Esophagus squamous epithelium (tissue), 5 donors: ENCODE results near the gene DLGAP4. TPM values are rescaled to one million over a fixed set of nuclear protein-coding genes. Genes with fewer than 3 reads are reported as not detected.

Source experiments
- DNase-seq: peaks from one replicate; lab custom pipeline; 2025; lab: John Stamatoyannopoulos, UW
- H3K27ac ChIP-seq, 4 donors: fragments of 200-600 bp; sonication (generic); one replicate each; pipeline ENCODE4 v1.5.1; 2016 to 2019; ENCODE audit warnings: mild to moderate bottlenecking in 1 of 4
- H3K27me3 ChIP-seq, 4 donors: fragments of 200-600 bp; sonication (generic); 1 replicate in 3 of 4; 2 replicates in 1 of 4; pipeline versions ENCODE4 v1.5.1 to v1.6.0; 2017 to 2021; ENCODE audit warnings: antibody characterized with exemption in 1 of 4
- H3K36me3 ChIP-seq, 3 donors: fragments of 200-600 bp; sonication (generic); one replicate each; pipeline ENCODE4 v1.5.1; 2016 to 2019
- H3K4me1 ChIP-seq, 3 donors: fragments of 200-600 bp; sonication (generic); one replicate each; pipeline ENCODE4 v1.5.1; 2017 to 2019
- H3K4me3 ChIP-seq, 4 donors: fragments of 200-600 bp; sonication (generic); 1 replicate in 3 of 4; 2 replicates in 1 of 4; pipeline ENCODE4 v1.5.1; 2016 to 2019; ENCODE audit warnings: mild to moderate bottlenecking in 2 of 4, moderate library complexity in 1 of 4
- H3K9me3 ChIP-seq, 3 donors: fragments of 200-600 bp; sonication (generic); one replicate each; pipeline ENCODE4 v1.5.1; 2016 to 2019
- CTCF ChIP-seq, 6 experiments: fragments of 450-650 bp in 4 of 6; fragments of 200-600 bp in 2 of 6; sonication (generic) in 2 of 6; IDR thresholded peaks; one replicate each; pipeline ENCODE4 v1.5.1; 2016 to 2019; ENCODE audit warnings: antibody characterized with exemption in 6 of 6, mild to moderate bottlenecking in 4 of 6, moderate library complexity in 4 of 6
- POLR2A ChIP-seq, 4 donors: fragments of 450-650 bp; IDR thresholded peaks; one replicate each; pipeline ENCODE4 v1.6.1; 2017; ENCODE audit warnings: antibody characterized with exemption in 4 of 4, mild to moderate bottlenecking in 4 of 4, moderate library complexity in 3 of 4
- WGBS, 2 donors: methylation state at CpG; one replicate each; pipeline ENCODE4 v1.1.5; 2018; 5-methylcytosine and 5-hydroxymethylcytosine counted together
- intact Hi-C: fragments of 100-400 bp; cut with DNase I; formaldehyde crosslinking; loops from one replicate; pipeline ENCODE4 v1.15.0; 2022
- total RNA-seq, 4 donors: library from RNA; depleted of rRNA; stranded (reverse); fragments of >200 nt; gene quantifications; one replicate each; pipeline ENCODE4 v1.1.0, GENCODE V29; 2016
- donor health status: DM: yes; HTN: yes; CAD: no.

Gene DLGAP4
- total RNA-seq, 4 donors from 2014 or later, result 9.4 to 40.4 (median 16.4) TPM

- Histone ChIP-seq H3K4me3 (no peak overlapping the region), H3K27ac (no peak overlapping the region), H3K27me3 (peaks cover 0 to 35% (median 0%) of the 10 kb centered on the region in 4 donors), H3K4me1 (no peaks in the 10 kb centered on the region), H3K9me3 (no peaks in the 10 kb centered on the region), H3K36me3 (no peaks in the 10 kb centered on the region)
- intact Hi-C loops, result no loop called here
- WGBS, 2 donors, result 1 to 5% methylated on average over 6 of the region's 6 CpGs
- DNase-seq, result no peak
- TF ChIP-seq POLR2A (IDR thresholded peaks at IDR 0.05), result no peak
- TF ChIP-seq CTCF (IDR thresholded peaks at IDR 0.05), result no peak
Observed at GRCh38 chr20:36384022-36384619, 78.0 kb downstream of the DLGAP4 start.

GRCh38 chr20:36385503-36385902, 79.4 kb downstream of the DLGAP4 start:
- Histone ChIP-seq H3K27ac (no peak overlapping the region), H3K27me3 (peaks cover 0 to 26% (median 0%) of the 10 kb centered on the region in 4 donors), H3K36me3 (no peaks in the 10 kb centered on the region), H3K9me3 (no peaks in the 10 kb centered on the region), H3K4me1 (no peaks in the 10 kb centered on the region), H3K4me3 (no peak overlapping the region)
- no peak for DNase-seq
- no peak for TF ChIP-seq CTCF (IDR thresholded peaks at IDR 0.05)
- no peak for TF ChIP-seq POLR2A (IDR thresholded peaks at IDR 0.05)
- 74 to 83% methylated on average over 2 to 3 of the region's 3 CpGs for WGBS, 2 donors
- intact Hi-C loops, result no loop called here

- Histone ChIP-seq H3K9me3 (no peaks in the 10 kb centered on the region), H3K27me3 (peaks cover 0 to 25% (median 0%) of the 10 kb centered on the region in 4 donors), H3K36me3 (no peaks in the 10 kb centered on the region), H3K4me1 (no peaks in the 10 kb centered on the region), H3K27ac (no peak overlapping the region), H3K4me3 (no peak overlapping the region)
- DNase-seq, result no peak
- intact Hi-C loops, result no loop called here
- no peak for TF ChIP-seq POLR2A (IDR thresholded peaks at IDR 0.05)
- TF ChIP-seq CTCF (IDR thresholded peaks at IDR 0.05), result no peak
Observed at GRCh38 chr20:36386236-36386635, 80.1 kb downstream of the DLGAP4 start.

- H3K27me3 ChIP-seq, result peaks cover 0 to 37% (median 0%) of the 10 kb centered on the region in 4 donors
- no peak overlapping the region for H3K4me3 ChIP-seq
- TF ChIP-seq CTCF (IDR thresholded peaks at IDR 0.05) (no peak), POLR2A (IDR thresholded peaks at IDR 0.05) (no peak)
- H3K9me3 ChIP-seq, result no peaks in the 10 kb centered on the region
- H3K36me3 ChIP-seq, result no peaks in the 10 kb centered on the region
- no peak for DNase-seq
- intact Hi-C loops, result no loop called here
- peaks cover 0 to 9% (median 5%) of the 10 kb centered on the region in 3 donors for H3K4me1 ChIP-seq
- WGBS, 2 donors, result 79 to 85% methylated on average over 2 of the region's 2 CpGs
- no peak overlapping the region for H3K27ac ChIP-seq
Observed at GRCh38 chr20:36390269-36390668, 84.1 kb downstream of the DLGAP4 start.

- intact Hi-C loops, result no loop called here
- H3K4me1 ChIP-seq, result peaks cover 0 to 9% (median 5%) of the 10 kb centered on the region in 3 donors
- H3K27ac ChIP-seq, result no peak overlapping the region
- H3K9me3 ChIP-seq, result no peaks in the 10 kb centered on the region
- DNase-seq, result no peak
- WGBS, 2 donors, result 20 to 52% methylated on average over 1 to 4 of the region's 6 CpGs
- no peaks in the 10 kb centered on the region for H3K36me3 ChIP-seq
- TF ChIP-seq CTCF (IDR thresholded peaks at IDR 0.05) (no peak), POLR2A (IDR thresholded peaks at IDR 0.05) (no peak)
- H3K27me3 ChIP-seq, result peaks cover 0 to 32% (median 0%) of the 10 kb centered on the region in 4 donors
- H3K4me3 ChIP-seq, result no peak overlapping the region
Observed at GRCh38 chr20:36390719-36391415, 84.7 kb downstream of the DLGAP4 start.
